H54 (cell line): ENCODE data around the gene GIMD1.

Source experiments
- DNase-seq: peaks from one replicate; pipeline ENCODE4 v3.0.0; 2011; ENCODE audit warnings: low spot score, mixed read lengths; ENCODE audit not compliant: insufficient read length
- FAIRE-seq: peaks from 3 replicates; lab custom pipeline; 2011; peaks lifted over from hg19 to GRCh38; lab: Jason Lieb, UNC
- POLR2A ChIP-seq: IDR thresholded peaks from 2 replicates; pipeline ENCODE4 v1.6.1; 2011; ENCODE audit warnings: low read depth, mild to moderate bottlenecking, low read length

GIMD1 gene

GRCh38 chr4:106366026-106366425 is 2.6 kb downstream of the GIMD1 start:
- DNase-seq (no peak), FAIRE-seq (no peak)
- no peak for TF ChIP-seq POLR2A

- FAIRE-seq (no peak), DNase-seq (peak; percentile 9)
- no peak for TF ChIP-seq POLR2A
Measured at GRCh38 chr4:106365613-106366012, 3.0 kb downstream of the GIMD1 start.

DNA sequence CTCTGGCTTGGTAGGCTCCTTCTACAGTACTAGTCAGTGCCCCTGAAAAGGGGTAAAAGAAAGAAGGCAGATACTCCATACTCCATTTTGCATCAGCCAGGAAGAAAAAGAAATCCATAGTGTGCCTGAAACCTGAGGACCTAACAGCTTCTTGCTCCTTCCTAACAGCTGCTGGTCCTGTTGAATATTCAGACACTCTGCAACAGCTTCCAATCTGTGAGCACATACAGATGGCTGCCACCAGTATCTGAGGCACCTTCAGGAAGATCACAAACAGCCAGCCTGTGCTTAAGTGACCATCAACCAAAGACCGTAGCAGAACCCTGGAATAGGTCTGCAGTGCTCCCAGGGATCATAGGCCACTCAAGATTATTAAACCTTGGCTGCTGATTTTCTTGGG is 4.3 kb downstream of the GIMD1 start:
- DNase-seq, result no peak
- TF ChIP-seq POLR2A, result no peak
- FAIRE-seq, result no peak

- no peak for FAIRE-seq
- TF ChIP-seq POLR2A, result no peak
- no peak for DNase-seq
Measured at GRCh38 chr4:106362086-106362825, 6.3 kb downstream of the GIMD1 start.

DNA sequence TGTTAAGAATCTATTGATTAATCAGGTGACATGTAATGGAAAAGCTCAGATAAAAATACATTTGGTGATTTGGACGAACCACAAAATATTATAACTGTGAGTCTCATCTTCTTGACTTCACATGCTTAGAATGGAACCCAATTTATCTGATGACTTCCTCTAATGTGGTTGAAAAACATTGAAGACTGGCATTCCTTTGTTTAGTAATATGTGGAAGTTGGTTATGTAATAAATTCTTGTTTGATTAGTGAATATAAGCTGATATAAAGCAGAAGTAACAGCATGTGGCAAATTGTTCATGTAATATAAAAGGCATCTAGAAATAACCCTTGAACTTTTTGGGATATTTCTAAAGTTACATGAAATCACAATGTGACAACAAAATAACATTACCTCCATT is 9.7 kb downstream of the GIMD1 start:
- FAIRE-seq, result no peak
- TF ChIP-seq POLR2A, result no peak
- DNase-seq, result no peak

DNA sequence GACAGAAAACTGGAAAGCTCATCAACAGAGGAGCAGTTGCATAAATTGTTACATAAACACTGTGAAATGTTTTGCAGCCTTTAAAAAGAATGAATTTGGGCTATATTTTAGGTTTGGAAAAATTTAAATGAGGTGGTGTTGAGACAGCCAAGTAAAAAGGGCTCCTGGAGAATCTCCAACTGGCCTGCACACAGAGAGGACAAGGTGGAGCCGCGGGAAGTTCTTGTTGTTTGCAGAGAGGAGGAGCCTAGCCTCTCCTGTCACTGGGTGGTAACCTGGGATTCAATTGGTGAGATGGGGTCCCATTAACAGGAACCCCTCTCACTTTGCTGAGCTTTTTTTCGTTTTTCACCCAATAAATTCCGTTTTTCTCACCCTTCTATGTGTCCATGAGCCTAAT is 13.4 kb downstream of the GIMD1 start:
- no peak for TF ChIP-seq POLR2A
- DNase-seq (no peak), FAIRE-seq (no peak)

GRCh38 chr4:106353786-106354185 is 14.8 kb downstream of the GIMD1 start:
- TF ChIP-seq POLR2A, result no peak
- FAIRE-seq, result no peak
- no peak for DNase-seq

DNA sequence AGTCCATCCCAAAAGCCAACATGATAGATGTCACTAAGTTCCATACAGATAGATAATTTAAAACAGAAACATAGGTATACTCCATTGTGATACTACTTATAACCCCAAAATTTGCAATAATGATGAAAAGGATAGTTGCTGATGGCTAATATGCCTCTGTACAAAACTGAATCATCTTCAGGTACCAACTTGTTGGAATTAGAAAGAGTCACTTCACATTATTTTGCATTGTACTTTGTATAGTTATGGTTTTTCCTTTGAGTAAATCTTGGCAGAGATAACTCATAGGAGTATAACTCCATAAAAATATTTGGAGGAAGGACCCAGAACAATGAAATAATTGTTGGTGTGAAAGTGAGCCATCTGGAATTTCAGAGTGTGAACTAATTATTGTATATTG is 17.6 kb downstream of the GIMD1 start:
- no peak for FAIRE-seq
- TF ChIP-seq POLR2A, result no peak
- no peak for DNase-seq

DNA sequence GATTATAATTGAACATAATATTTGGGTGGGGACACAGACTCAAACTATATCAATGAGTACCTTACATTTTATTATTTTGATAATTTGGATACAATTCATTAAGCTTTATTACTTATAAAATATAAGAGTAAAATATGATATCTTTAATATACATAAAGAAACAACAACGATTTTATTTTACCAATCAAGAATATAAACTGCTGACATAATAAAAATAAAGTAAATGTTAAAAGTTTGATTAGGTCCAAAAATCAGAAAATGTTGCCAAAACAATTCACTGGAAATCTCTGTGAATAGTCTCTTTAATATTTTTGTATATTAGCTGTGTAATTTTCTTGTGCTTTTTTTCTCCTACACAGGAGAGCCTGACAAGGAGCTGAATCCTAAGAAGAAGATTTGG is 21.4 kb downstream of the GIMD1 start:
- FAIRE-seq (no peak), DNase-seq (no peak)
- TF ChIP-seq POLR2A, result no peak

DNA sequence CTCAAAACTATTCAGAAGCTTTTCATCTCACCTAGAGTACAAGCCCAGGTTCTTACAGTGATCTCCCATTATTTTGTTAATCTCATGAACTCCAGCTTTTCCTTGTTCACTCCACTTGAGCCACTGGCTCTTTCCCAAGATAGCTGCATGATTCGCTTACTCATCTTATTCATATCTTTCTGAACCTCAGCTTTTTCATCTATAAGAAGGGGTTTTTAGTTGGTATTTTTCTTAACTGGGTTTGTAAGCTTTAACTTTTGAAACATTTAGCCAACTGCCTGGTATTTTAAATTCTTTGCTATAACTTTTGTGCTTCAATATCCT is 24.0 kb downstream of the GIMD1 start:
- FAIRE-seq (no peak), DNase-seq (no peak)
- no peak for TF ChIP-seq POLR2A

GRCh38 chr4:106343865-106344646 is 24.5 kb downstream of the GIMD1 start:
- TF ChIP-seq POLR2A, result no peak
- FAIRE-seq, result no peak
- DNase-seq, result no peak

DNA sequence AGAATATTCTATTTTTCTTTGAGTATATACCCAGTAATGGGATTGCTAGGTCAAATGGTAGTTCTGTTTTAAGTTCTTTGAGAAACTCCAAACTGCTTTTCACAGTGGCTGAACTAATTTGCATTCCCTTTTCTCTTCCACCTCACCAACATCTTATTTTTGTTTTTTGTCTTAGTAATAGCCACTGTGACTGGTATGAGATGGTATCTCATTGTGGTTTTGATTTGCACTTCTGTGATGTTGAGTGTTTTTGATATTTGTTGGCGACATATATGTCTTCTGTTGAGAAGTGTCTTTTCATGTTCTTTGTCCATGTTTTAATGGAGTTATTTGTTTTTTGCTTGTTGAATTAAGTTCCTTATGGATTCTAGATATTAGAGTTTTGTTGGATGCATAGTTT is 27.8 kb downstream of the GIMD1 start:
- FAIRE-seq (no peak), DNase-seq (no peak)
- no peak for TF ChIP-seq POLR2A

DNA sequence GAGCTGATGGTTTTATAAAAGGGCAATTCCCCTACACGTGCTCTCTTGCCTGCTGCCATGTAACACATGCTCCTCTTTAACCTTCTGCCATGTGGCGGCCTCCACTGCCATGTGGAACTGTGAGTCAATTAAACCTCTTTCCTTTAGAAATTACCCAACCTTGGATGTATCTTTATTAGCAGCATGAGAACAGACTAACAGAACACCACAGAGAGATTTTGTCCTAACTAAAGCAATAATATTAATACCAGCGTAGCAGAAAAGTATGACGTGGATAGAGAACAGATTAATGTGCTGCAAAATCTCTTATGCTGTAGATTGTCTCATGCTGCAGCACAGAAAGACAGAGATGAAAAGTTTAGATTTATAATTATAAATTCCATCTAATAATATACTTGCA is 29.1 kb downstream of the GIMD1 start:
- no peak for FAIRE-seq
- DNase-seq, result no peak
- TF ChIP-seq POLR2A, result no peak

- no peak for FAIRE-seq
- DNase-seq, result no peak
Measured at GRCh38 chr4:106338671-106339070, 29.9 kb downstream of the GIMD1 start.

GRCh38 chr4:106337916-106338315 is 30.7 kb downstream of the GIMD1 start:
- TF ChIP-seq POLR2A, result no peak
- FAIRE-seq, result no peak
- no peak for DNase-seq

More at GRCh38 chr4:106338671-106339070, 29.9 kb downstream of the GIMD1 start:
- no peak for TF ChIP-seq POLR2A
